Measurements from ENCODE around the gene EGFR. TPM values are rescaled to one million over a fixed set of nuclear protein-coding genes. Genes with fewer than 3 reads are reported as not detected.

The EGFR gene
- total and polyA plus RNA-seq, 2 donors (not counting 3 experiments of a cell fraction or from before 2014, with no cell fraction given), result 1.5 to 4.1 TPM

GRCh38 chr7:55099066-55099820 is 80.4 kb downstream of the EGFR start:
- Histone ChIP-seq H3K79me2 (ENCODE audit: control insufficient read depth, insufficient read depth, low read length) (no peaks in the 10 kb centered on the region), H3K27me3 (ENCODE audit: control insufficient read depth in 2 of 2, insufficient read depth in 2 of 2, low read length in 2 of 2) (peaks cover 9 to 17% of the 10 kb centered on the region in 2 experiments), H3K9me1 (replicated peaks; ENCODE audit: control insufficient read depth, extremely low read depth, insufficient read depth, low read length) (no peaks in the 10 kb centered on the region), H3K9me3 (replicated peaks; ENCODE audit: control insufficient read depth, insufficient read depth, low read length) (no peaks in the 10 kb centered on the region), H3K9ac (replicated peaks; ENCODE audit: extremely low read depth, insufficient read depth, low read length) (no peak overlapping the region), H3K4me2 (ENCODE audit: insufficient read depth, low read length) (no peak overlapping the region), H3K27ac (ENCODE audit: insufficient read depth, low read depth, low read length) (no peak overlapping the region), H4K20me1 (replicated peaks; ENCODE audit: control insufficient read depth, extremely low read depth, insufficient read depth, low read length) (no peaks in the 10 kb centered on the region), H3K36me3 (ENCODE audit: control insufficient read depth in 2 of 2, extremely low read depth in 1 of 2, insufficient read depth in 2 of 2, low read length in 2 of 2) (no peaks in the 10 kb centered on the region), H3K4me3 (replicated peaks in 1 of 3; ENCODE audit: insufficient read depth in 1 of 3, low read depth in 1 of 3, low read length in 3 of 3) (no peak overlapping the region), H3K4me1 (ENCODE audit: control insufficient read depth, extremely low read depth, insufficient read depth, low read length) (no peaks in the 10 kb centered on the region), H2AFZ (ENCODE audit: low read depth, low read length) (no peak overlapping the region)
- no peak for DNase-seq (ENCODE audit: low read depth, low spot score)
- dilution Hi-C loops (cut with MboI; ENCODE audit: extremely low pct_ligation_motif_present, low sequenced_read_pairs), result no loop called here
- intact Hi-C loops (cut with micrococcal nuclease), result no loop called here
- CTCF ChIA-PET, result no interaction called here
- BruUV-seq (replicated peaks), result no TSS peak
- POLR2A ChIA-PET, result no interaction called here
- FAIRE-seq, result no peak
- TF ChIP-seq FOS (IDR thresholded peaks at IDR 0.05; ENCODE audit: borderline replicate concordance, insufficient read depth, low read length), result no peak
- no peak for TF ChIP-seq JUN (IDR thresholded peaks at IDR 0.05; ENCODE audit: borderline replicate concordance, insufficient read depth, insufficient read length, low read depth)
- no peak for TF ChIP-seq MYC (IDR thresholded peaks at IDR 0.05; ENCODE audit: low read depth, low read length)
- no peak for TF ChIP-seq POLR2A (IDR thresholded peaks at IDR 0.05; ENCODE audit: low read depth, low read length)
- no peak for TF ChIP-seq EZH2 (IDR thresholded peaks at IDR 0.05; ENCODE audit: borderline replicate concordance, low read depth, low read length, severe bottlenecking)
- TF ChIP-seq POLR2AphosphoS5 (IDR thresholded peaks at IDR 0.05; ENCODE audit: insufficient read depth, low read depth, low read length), result no peak
- TF ChIP-seq, protein P1, sequence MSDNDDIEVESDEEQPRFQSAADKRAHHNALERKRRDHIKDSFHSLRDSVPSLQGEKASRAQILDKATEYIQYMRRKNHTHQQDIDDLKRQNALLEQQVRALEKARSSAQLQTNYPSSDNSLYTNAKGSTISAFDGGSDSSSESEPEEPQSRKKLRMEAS (IDR thresholded peaks at IDR 0.05; ENCODE audit: insufficient read depth, insufficient read length), result no peak
- no peak for TF ChIP-seq GATA2 (IDR thresholded peaks at IDR 0.05; ENCODE audit: insufficient read depth, insufficient read length, low read depth, low read length)

Measured in endothelial cell of umbilical vein (primary cell).